SK-N-SH (cell line): ENCODE data around the gene DVL1. TPM values are rescaled to one million over a fixed set of nuclear protein-coding genes. Genes with fewer than 3 reads are reported as not detected.

Source experiments
- CTCF ChIA-PET: fragments of 300-600, 350-600 bp; formaldehyde crosslinking; extraction: SDS; loops from one replicate; lab custom pipeline; 2021; lab: Yijun Ruan, JAX
- POLR2A ChIA-PET: fragments of 350-600 bp; sonication (Branson Sonifier 250); formaldehyde crosslinking; extraction: SDS; loops from one replicate; lab custom pipeline; 2020; ENCODE audit warnings: antibody characterized with exemption, inconsistent platforms; lab: Yijun Ruan, JAX
- DNase-seq: peaks from one replicate; pipeline ENCODE4 v3.0.0; 2012
- H2AFZ ChIP-seq: fragments of 200-600 bp; sonication (generic); 2 replicates; pipeline ENCODE4 v1.8.1; 2016; ENCODE audit warnings: antibody characterized with exemption, mild to moderate bottlenecking, low read depth
- H3F3A ChIP-seq: fragments of 200-600 bp; sonication (generic); replicated peaks from 2 replicates; pipeline ENCODE3; 2016; ENCODE audit warnings: antibody characterized with exemption, mild to moderate bottlenecking; ENCODE audit not compliant: insufficient read depth
- H3K27ac ChIP-seq, 2 experiments: fragments of 200-500 bp in 1 of 2; fragments of 200-600 bp in 1 of 2; sonication (Bioruptor generic) in 1 of 2; sonication (generic), shearing (Covaris generic) in 1 of 2; 2 replicates each; pipeline versions ENCODE4 v1.5.1 to v1.6.1; 2014 to 2016; ENCODE audit warnings: low read depth in 2 of 2, inconsistent platforms in 1 of 2, low read length in 1 of 2, mild to moderate bottlenecking in 1 of 2, mixed read lengths in 1 of 2
- H3K27me3 ChIP-seq: fragments of 200-600 bp; sonication (generic), shearing (Covaris generic); 2 replicates; pipeline ENCODE4 v1.6.1; 2016; ENCODE audit warnings: mixed run types; ENCODE audit not compliant: insufficient read depth
- H3K36me3 ChIP-seq, 2 experiments: fragments of 200-500 bp in 1 of 2; fragments of 200-600 bp in 1 of 2; sonication (Bioruptor generic) in 1 of 2; sonication (generic) in 1 of 2; replicated peaks in 1 of 2; 2 replicates each; pipeline versions ENCODE3 to v1.5.1; 2014 to 2016; ENCODE audit warnings: low read length in 1 of 2, mild to moderate bottlenecking in 1 of 2; ENCODE audit not compliant: insufficient read depth in 2 of 2, control insufficient read depth in 1 of 2
- H3K4me1 ChIP-seq, 2 experiments: fragments of 200-500 bp in 1 of 2; fragments of 200-600 bp in 1 of 2; sonication (Bioruptor generic) in 1 of 2; sonication (generic), shearing (Covaris generic) in 1 of 2; 2 replicates each; pipeline versions ENCODE4 v1.5.1 to v1.6.1; 2014 to 2016; ENCODE audit warnings: low read depth in 1 of 2, low read length in 1 of 2, mixed run types in 1 of 2; ENCODE audit not compliant: insufficient read depth in 2 of 2, control insufficient read depth in 1 of 2
- H3K4me2 ChIP-seq: fragments of 200-600 bp; sonication (generic), shearing (Covaris generic); 2 replicates; pipeline ENCODE4 v1.6.1; 2017; ENCODE audit warnings: mixed run types
- H3K4me3 ChIP-seq, 2 experiments: fragments of 200-500 bp in 1 of 2; fragments of 200-600 bp in 1 of 2; sonication (Bioruptor generic) in 1 of 2; sonication (generic), shearing (Covaris generic) in 1 of 2; 2 replicates each; pipeline versions ENCODE4 v1.5.1 to v1.8.1; 2014 to 2016; ENCODE audit warnings: low read depth in 2 of 2, inconsistent platforms in 1 of 2, low read length in 1 of 2, mild to moderate bottlenecking in 1 of 2, mixed read lengths in 1 of 2, moderate library complexity in 1 of 2
- H3K79me2 ChIP-seq: fragments of 200-600 bp; sonication (generic); 2 replicates; pipeline ENCODE4 v1.8.1; 2017; ENCODE audit warnings: mild to moderate bottlenecking; ENCODE audit not compliant: insufficient read depth
- H3K9ac ChIP-seq: fragments of 200-600 bp; sonication (generic); 2 replicates; pipeline ENCODE4 v1.6.1; 2017; ENCODE audit warnings: mixed run types
- H3K9me2 ChIP-seq: fragments of 200-600 bp; sonication (generic); 2 replicates; pipeline ENCODE4 v1.6.1; 2017; ENCODE audit warnings: mixed run types
- H3K9me3 ChIP-seq: fragments of 200-600 bp; sonication (generic); 2 replicates; pipeline ENCODE4 v1.6.1; 2017; ENCODE audit warnings: mixed run types, mild to moderate bottlenecking, moderate library complexity
- H4K20me1 ChIP-seq: fragments of 200-600 bp; sonication (generic); 2 replicates; pipeline ENCODE4 v1.6.1; 2017; ENCODE audit warnings: mild to moderate bottlenecking, mixed run types; ENCODE audit not compliant: insufficient read depth
- ELF1 ChIP-seq: IDR thresholded peaks from 2 replicates; pipeline ENCODE4 v1.4.0; 2012
- EZH2phosphoT487 ChIP-seq: fragments of 200-600 bp; sonication (generic); IDR thresholded peaks from 2 replicates; pipeline ENCODE4 v1.6.1; 2017; ENCODE audit warnings: low read depth, mixed run types, mild to moderate bottlenecking, antibody characterized with exemption, moderate library complexity, borderline replicate concordance
- FOSL2 ChIP-seq: IDR thresholded peaks from 2 replicates; pipeline ENCODE4 v1.4.0; 2012; ENCODE audit warnings: low read depth, mild to moderate bottlenecking, moderate library complexity, borderline replicate concordance
- FOXJ3 ChIP-seq: sonication (generic); formaldehyde crosslinking; IDR thresholded peaks from 2 replicates; pipeline ENCODE4 v1.5.1; 2020; ENCODE audit warnings: mild to moderate bottlenecking, missing genetic modification reagents
- GABPA ChIP-seq: IDR thresholded peaks from 2 replicates; pipeline ENCODE4 v1.4.0; 2012; ENCODE audit warnings: low read depth, mild to moderate bottlenecking
- IRF3 ChIP-seq: fragments of 150-350 bp; IDR thresholded peaks from 2 replicates; pipeline ENCODE4 v1.6.1; 2016; ENCODE audit warnings: mild to moderate bottlenecking, low read depth, low read length
- JUND ChIP-seq: IDR thresholded peaks from 2 replicates; pipeline ENCODE4 v1.4.0; 2012
- MEF2A ChIP-seq: IDR thresholded peaks from 2 replicates; pipeline ENCODE4 v1.4.0; 2012; ENCODE audit warnings: low read depth, borderline replicate concordance
- NFIC ChIP-seq: IDR thresholded peaks from 2 replicates; pipeline ENCODE4 v1.4.0; 2012; ENCODE audit warnings: borderline replicate concordance
- POLR2AphosphoS5 ChIP-seq: IDR thresholded peaks from 2 replicates; pipeline ENCODE4 v1.6.1; 2012; ENCODE audit warnings: low read depth, low read length
- RFX5 ChIP-seq: IDR thresholded peaks from 2 replicates; pipeline ENCODE4 v1.6.1; 2012; ENCODE audit warnings: mild to moderate bottlenecking, improper control_type of control experiment, low read length
- SIN3A ChIP-seq: IDR thresholded peaks from 2 replicates; pipeline ENCODE4 v1.6.1; 2012; ENCODE audit warnings: low read depth, mild to moderate bottlenecking, low read length, moderate library complexity, borderline replicate concordance
- SMC3 ChIP-seq: IDR thresholded peaks from 2 replicates; pipeline ENCODE4 v1.6.1; 2012; ENCODE audit warnings: low read depth, low read length, improper control_type of control experiment
- TCF12 ChIP-seq: IDR thresholded peaks from 2 replicates; pipeline ENCODE4 v1.4.0; 2012
- TEAD4 ChIP-seq: IDR thresholded peaks from 2 replicates; pipeline ENCODE4 v1.4.0; 2012; ENCODE audit warnings: mild to moderate bottlenecking, borderline replicate concordance; ENCODE audit not compliant: insufficient read depth
- YY1 ChIP-seq: IDR thresholded peaks from 2 replicates; pipeline ENCODE4 v1.4.0; 2012; ENCODE audit warnings: low read depth, mild to moderate bottlenecking
- ZBTB33 ChIP-seq: IDR thresholded peaks from 2 replicates; pipeline ENCODE4 v1.4.0; 2012; ENCODE audit warnings: low read depth, borderline replicate concordance
- WGBS: methylation state at CpG from one replicate; pipeline ENCODE4 v1.1.6; 2017; ENCODE audit warnings: low lambda C conversion rate; 5-methylcytosine and 5-hydroxymethylcytosine counted together
- polyA plus RNA-seq, 3 experiments: library from polyadenylated mRNA; depleted of rRNA; stranded (reverse); fragments of >200 nt; gene quantifications; 2 replicates each; pipeline ENCODE4 v1.2.3, GENCODE V29; 2012
- TF ChIP-seq, protein P1 (sequence below): IDR thresholded peaks from 2 replicates; pipeline ENCODE4 v1.4.0; 2012; ENCODE audit warnings: low read depth
- TF ChIP-seq, protein P2 (sequence below): IDR thresholded peaks from 2 replicates; pipeline ENCODE4; 2012
- TF ChIP-seq, protein P3 (sequence below): IDR thresholded peaks from 2 replicates; pipeline ENCODE4 v1.6.1; 2012; ENCODE audit warnings: mild to moderate bottlenecking, low read depth, low read length, moderate library complexity

Gene DVL1
- polyA plus RNA-seq, 1 of the 3 experiments (the other 2 are of a cell fraction), result 32.0 TPM

DNA sequence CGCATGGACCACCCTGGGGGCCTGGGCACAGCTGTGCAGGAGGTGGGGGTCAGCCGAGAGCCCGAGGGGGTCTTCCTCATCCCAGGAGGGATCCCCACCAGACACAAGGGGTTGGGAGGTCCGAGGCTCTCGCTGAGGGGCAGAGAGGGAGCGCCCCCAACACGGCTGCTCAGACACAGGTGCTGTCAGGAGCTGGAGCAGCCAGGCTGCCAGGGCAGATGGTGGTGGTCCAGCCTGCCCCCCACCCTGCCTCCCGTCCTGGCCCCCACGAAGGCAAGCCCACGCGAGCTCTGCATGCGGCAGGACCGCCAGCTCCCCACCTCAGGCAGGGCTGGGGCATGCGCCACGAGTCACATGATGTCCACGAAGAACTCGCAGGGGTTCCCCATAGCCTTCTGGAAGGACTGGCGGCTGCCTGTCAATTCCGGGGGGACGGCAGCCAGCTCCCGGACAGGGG, 13.4 kb downstream of the DVL1 start (continued):
- TF ChIP-seq ZBTB33 (no peak), POLR2AphosphoS5 (no peak), JUND (no peak), SIN3A (no peak)
- TF ChIP-seq, protein P1, sequence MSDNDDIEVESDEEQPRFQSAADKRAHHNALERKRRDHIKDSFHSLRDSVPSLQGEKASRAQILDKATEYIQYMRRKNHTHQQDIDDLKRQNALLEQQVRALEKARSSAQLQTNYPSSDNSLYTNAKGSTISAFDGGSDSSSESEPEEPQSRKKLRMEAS, result no peak

DNA sequence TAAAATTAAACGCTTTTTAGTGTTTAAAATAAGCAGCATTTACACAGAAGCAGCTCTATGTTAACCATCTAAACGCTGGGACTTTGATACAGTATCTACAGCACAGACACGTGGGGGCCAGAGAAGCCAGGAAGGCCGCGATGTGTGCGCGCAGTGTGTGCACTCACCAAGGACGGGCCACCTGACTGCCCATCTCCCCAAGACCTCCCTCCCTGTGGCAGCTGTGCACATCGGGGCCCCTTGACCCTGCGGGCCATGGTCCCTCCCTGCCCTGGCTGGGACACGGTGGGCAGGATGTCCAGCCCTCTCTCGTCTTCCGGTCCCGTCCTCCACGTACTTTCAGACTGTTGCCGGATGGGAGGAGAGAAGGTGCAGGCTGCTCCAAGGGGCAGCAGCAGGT, 13.9 kb downstream of the DVL1 start:
- H3F3A ChIP-seq, result no peaks in the 10 kb centered on the region
- no peaks in the 10 kb centered on the region for H3K79me2 ChIP-seq
- no peaks in the 10 kb centered on the region for H3K9me3 ChIP-seq
- no peak overlapping the region for H2AFZ ChIP-seq
- no peaks in the 10 kb centered on the region for H3K27me3 ChIP-seq
- peaks cover 0 to 10% of the 10 kb centered on the region in 2 experiments; a peak in 1 of 4 replicates for H3K4me1 ChIP-seq
- H3K4me2 ChIP-seq, result no peak overlapping the region
- no peak overlapping the region for H3K9ac ChIP-seq
- POLR2A ChIA-PET, result no interaction called here
- no peak overlapping the region for H3K4me3 ChIP-seq
- 91% methylated on average over 13 of the region's 16 CpGs for WGBS
- no peaks in the 10 kb centered on the region for H3K9me2 ChIP-seq
- H4K20me1 ChIP-seq, result no peaks in the 10 kb centered on the region; the same call in 1 of the 2 replicates
- DNase-seq, result no peak
- CTCF ChIA-PET, result interaction anchor here (1.5 to 3.6 kb wide), 3 partner anchors 9 to 30 kb away, joined by 3 to 16 read pairs (median 8); no protein-coding TSS in a partner anchor
- H3K27ac ChIP-seq, result no peak overlapping the region
- H3K36me3 ChIP-seq, result peaks cover 0 to 20% of the 10 kb centered on the region in 2 experiments
- TF ChIP-seq MEF2A (no peak), SIN3A (no peak), IRF3 (no peak), GABPA (no peak), JUND (no peak), RFX5 (no peak), EZH2phosphoT487 (no peak), FOXJ3 (CRISPR knock-in tag) (no peak), FOSL2 (no peak), ZBTB33 (no peak), TCF12 (no peak), YY1 (no peak), NFIC (no peak), TEAD4 (no peak), POLR2AphosphoS5 (no peak), ELF1 (no peak), SMC3 (no peak)
- TF ChIP-seq, protein P2, sequence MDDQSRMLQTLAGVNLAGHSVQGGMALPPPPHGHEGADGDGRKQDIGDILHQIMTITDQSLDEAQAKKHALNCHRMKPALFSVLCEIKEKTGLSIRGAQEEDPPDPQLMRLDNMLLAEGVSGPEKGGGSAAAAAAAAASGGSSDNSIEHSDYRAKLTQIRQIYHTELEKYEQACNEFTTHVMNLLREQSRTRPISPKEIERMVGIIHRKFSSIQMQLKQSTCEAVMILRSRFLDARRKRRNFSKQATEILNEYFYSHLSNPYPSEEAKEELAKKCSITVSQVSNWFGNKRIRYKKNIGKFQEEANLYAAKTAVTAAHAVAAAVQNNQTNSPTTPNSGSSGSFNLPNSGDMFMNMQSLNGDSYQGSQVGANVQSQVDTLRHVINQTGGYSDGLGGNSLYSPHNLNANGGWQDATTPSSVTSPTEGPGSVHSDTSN, result no peak
- TF ChIP-seq, protein P1, result no peak
- TF ChIP-seq, protein P3, sequence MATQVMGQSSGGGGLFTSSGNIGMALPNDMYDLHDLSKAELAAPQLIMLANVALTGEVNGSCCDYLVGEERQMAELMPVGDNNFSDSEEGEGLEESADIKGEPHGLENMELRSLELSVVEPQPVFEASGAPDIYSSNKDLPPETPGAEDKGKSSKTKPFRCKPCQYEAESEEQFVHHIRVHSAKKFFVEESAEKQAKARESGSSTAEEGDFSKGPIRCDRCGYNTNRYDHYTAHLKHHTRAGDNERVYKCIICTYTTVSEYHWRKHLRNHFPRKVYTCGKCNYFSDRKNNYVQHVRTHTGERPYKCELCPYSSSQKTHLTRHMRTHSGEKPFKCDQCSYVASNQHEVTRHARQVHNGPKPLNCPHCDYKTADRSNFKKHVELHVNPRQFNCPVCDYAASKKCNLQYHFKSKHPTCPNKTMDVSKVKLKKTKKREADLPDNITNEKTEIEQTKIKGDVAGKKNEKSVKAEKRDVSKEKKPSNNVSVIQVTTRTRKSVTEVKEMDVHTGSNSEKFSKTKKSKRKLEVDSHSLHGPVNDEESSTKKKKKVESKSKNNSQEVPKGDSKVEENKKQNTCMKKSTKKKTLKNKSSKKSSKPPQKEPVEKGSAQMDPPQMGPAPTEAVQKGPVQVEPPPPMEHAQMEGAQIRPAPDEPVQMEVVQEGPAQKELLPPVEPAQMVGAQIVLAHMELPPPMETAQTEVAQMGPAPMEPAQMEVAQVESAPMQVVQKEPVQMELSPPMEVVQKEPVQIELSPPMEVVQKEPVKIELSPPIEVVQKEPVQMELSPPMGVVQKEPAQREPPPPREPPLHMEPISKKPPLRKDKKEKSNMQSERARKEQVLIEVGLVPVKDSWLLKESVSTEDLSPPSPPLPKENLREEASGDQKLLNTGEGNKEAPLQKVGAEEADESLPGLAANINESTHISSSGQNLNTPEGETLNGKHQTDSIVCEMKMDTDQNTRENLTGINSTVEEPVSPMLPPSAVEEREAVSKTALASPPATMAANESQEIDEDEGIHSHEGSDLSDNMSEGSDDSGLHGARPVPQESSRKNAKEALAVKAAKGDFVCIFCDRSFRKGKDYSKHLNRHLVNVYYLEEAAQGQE, result no peak
